MM.1S (cell line): ENCODE data around the gene TPST1.

Source experiments
- DNase-seq: peaks from one replicate; pipeline ENCODE4 v3.0.0-alpha.2; 2015
- H2AFZ ChIP-seq: fragments of 300-600 bp; sonication (generic); 2 replicates; pipeline ENCODE4 v1.6.0; 2016; ENCODE audit warnings: antibody characterized with exemption, low read length
- H3F3A ChIP-seq: fragments of 300-600 bp; sonication (generic); 2 replicates; pipeline ENCODE4 v1.6.1; 2016; ENCODE audit warnings: mild to moderate bottlenecking, antibody characterized with exemption, low read length, moderate library complexity, mixed read lengths; ENCODE audit not compliant: insufficient read depth
- H3K27ac ChIP-seq: fragments of 300-600 bp; sonication (generic); 2 replicates; pipeline ENCODE4 v1.5.1; 2016; ENCODE audit warnings: mild to moderate bottlenecking, low read length
- H3K27me3 ChIP-seq: fragments of 300-600 bp; sonication (generic); replicated peaks from 2 replicates; pipeline ENCODE4 v1.6.0; 2016; ENCODE audit warnings: low read length; ENCODE audit not compliant: insufficient read depth
- H3K36me3 ChIP-seq: fragments of 300-600 bp; sonication (generic); replicated peaks from 2 replicates; pipeline ENCODE4 v1.6.1; 2016; ENCODE audit warnings: mild to moderate bottlenecking, low read length, mixed read lengths; ENCODE audit not compliant: insufficient read depth
- H3K4me1 ChIP-seq: fragments of 300-600 bp; sonication (generic); 2 replicates; pipeline ENCODE4 v1.6.1; 2016; ENCODE audit warnings: low read length, mixed read lengths
- H3K4me2 ChIP-seq: fragments of 300-600 bp; sonication (generic); 2 replicates; pipeline ENCODE4 v1.6.0; 2016; ENCODE audit warnings: low read depth, low read length
- H3K4me3 ChIP-seq: fragments of 300-600 bp; sonication (generic); 2 replicates; pipeline ENCODE4 v1.5.1; 2016; ENCODE audit warnings: low read length, mixed read lengths
- H3K79me2 ChIP-seq: fragments of 300-600 bp; sonication (generic); 2 replicates; pipeline ENCODE4 v1.6.1; 2016; ENCODE audit warnings: mixed run types, low read length, mixed read lengths
- H3K9ac ChIP-seq: fragments of 300-600 bp; sonication (generic); 2 replicates; pipeline ENCODE4 v1.6.1; 2016; ENCODE audit warnings: low read length, mixed read lengths
- H3K9me2 ChIP-seq: fragments of 300-600 bp; sonication (generic); replicated peaks from 2 replicates; pipeline ENCODE4 v1.6.1; 2016; ENCODE audit warnings: mild to moderate bottlenecking, low read length, mixed read lengths; ENCODE audit not compliant: insufficient read depth
- H3K9me3 ChIP-seq: fragments of 300-600 bp; sonication (generic); replicated peaks from 2 replicates; pipeline ENCODE4 v1.6.1; 2016; ENCODE audit warnings: mild to moderate bottlenecking, low read length, mixed read lengths; ENCODE audit not compliant: insufficient read depth
- H4K20me1 ChIP-seq: fragments of 300-600 bp; sonication (generic); 2 replicates; pipeline ENCODE4 v1.6.1; 2016; ENCODE audit warnings: mild to moderate bottlenecking, low read length, moderate library complexity, mixed read lengths; ENCODE audit not compliant: insufficient read depth
- CTCF ChIP-seq: fragments of 300-600 bp; sonication (generic); IDR thresholded peaks from 2 replicates; pipeline ENCODE4 v1.5.1; 2016; ENCODE audit warnings: antibody characterized with exemption, low read length, mixed read lengths
- EZH2 ChIP-seq: fragments of 300-600 bp; sonication (generic); optimal IDR thresholded peaks from 2 replicates; pipeline ENCODE3; 2017; ENCODE audit warnings: low read depth, mild to moderate bottlenecking, antibody characterized with exemption, low read length, mixed read lengths
- EZH2phosphoT487 ChIP-seq: fragments of 300-600 bp; sonication (generic); IDR thresholded peaks from 2 replicates; pipeline ENCODE4 v1.6.1; 2018; ENCODE audit warnings: antibody characterized with exemption, low read length

The TPST1 gene

GRCh38 chr7:66348959-66349358 lies 143.8 kb downstream of the TPST1 start:
- Histone ChIP-seq H4K20me1 (no peaks in the 10 kb centered on the region), H3K79me2 (no peaks in the 10 kb centered on the region), H3K27ac (no peak overlapping the region), H3K4me3 (no peak overlapping the region), H3K4me1 (no peaks in the 10 kb centered on the region), H3K27me3 (no peaks in the 10 kb centered on the region), H3K9me2 (no peaks in the 10 kb centered on the region), H3K36me3 (no peaks in the 10 kb centered on the region), H3K9ac (no peak overlapping the region), H3F3A (no peaks in the 10 kb centered on the region), H3K9me3 (no peaks in the 10 kb centered on the region), H2AFZ (no peak overlapping the region), H3K4me2 (no peak overlapping the region)
- TF ChIP-seq CTCF (no peak), EZH2phosphoT487 (no peak), EZH2 (no peak)
- DNase-seq, result no peak

GRCh38 chr7:66352071-66352470 lies 146.9 kb downstream of the TPST1 start:
- Histone ChIP-seq H3K79me2 (no peaks in the 10 kb centered on the region), H3K36me3 (no peaks in the 10 kb centered on the region), H4K20me1 (no peaks in the 10 kb centered on the region), H3K4me2 (no peak overlapping the region), H3K27ac (no peak overlapping the region), H3K4me3 (no peak overlapping the region), H2AFZ (no peak overlapping the region), H3K4me1 (no peaks in the 10 kb centered on the region), H3K9ac (no peak overlapping the region), H3K9me3 (no peaks in the 10 kb centered on the region), H3K27me3 (no peaks in the 10 kb centered on the region), H3K9me2 (no peaks in the 10 kb centered on the region), H3F3A (no peaks in the 10 kb centered on the region)
- TF ChIP-seq EZH2 (no peak), CTCF (no peak), EZH2phosphoT487 (no peak)
- no peak for DNase-seq

GRCh38 chr7:66353547-66353946 lies 148.4 kb downstream of the TPST1 start:
- TF ChIP-seq EZH2 (no peak), CTCF (no peak), EZH2phosphoT487 (no peak)
- Histone ChIP-seq H3K9me3 (no peaks in the 10 kb centered on the region), H3K4me2 (no peak overlapping the region), H2AFZ (no peak overlapping the region), H3K4me3 (no peak overlapping the region), H3K79me2 (no peaks in the 10 kb centered on the region), H4K20me1 (no peaks in the 10 kb centered on the region), H3K4me1 (no peaks in the 10 kb centered on the region), H3K9ac (no peak overlapping the region), H3K36me3 (no peaks in the 10 kb centered on the region), H3F3A (no peaks in the 10 kb centered on the region), H3K27ac (no peak overlapping the region), H3K27me3 (no peaks in the 10 kb centered on the region), H3K9me2 (no peaks in the 10 kb centered on the region)
- DNase-seq, result no peak
